OCI-LY1 (cell line): ENCODE data around the gene CLBA1.

Source experiments
- CTCF ChIP-seq: fragments of 200-600 bp; sonication (generic), shearing (Covaris generic); IDR thresholded peaks from 2 replicates; pipeline ENCODE4 v1.5.1; 2017; ENCODE audit warnings: mild to moderate bottlenecking, antibody characterized with exemption, low read length, moderate library complexity, mixed read lengths
- EZH2 ChIP-seq: fragments of 200-600 bp; sonication (generic), shearing (Covaris generic); IDR thresholded peaks from 2 replicates; pipeline ENCODE4 v1.8.0; 2017; ENCODE audit warnings: borderline replicate concordance, mixed run types, mild to moderate bottlenecking, antibody characterized with exemption, low read length, moderate library complexity, mixed read lengths

- no peak for TF ChIP-seq CTCF
- no peak for TF ChIP-seq EZH2
Measured at GRCh38 chr14:104968541-104969401, 16.8 kb upstream of the CLBA1 start.
